Umbilical cord (tissue), 2 donors: ENCODE data around the gene AOPEP. TPM values are rescaled to one million over a fixed set of nuclear protein-coding genes. Genes with fewer than 3 reads are reported as not detected.

Experiments
- DNase-seq: peaks from one replicate; pipeline ENCODE4 v3.0.0-alpha.2; 2015; ENCODE audit warnings: low spot score
- total RNA-seq: library from RNA; depleted of rRNA; stranded (reverse); fragments of >200 nt; gene quantifications from one replicate; pipeline ENCODE4 v1.2.3, GENCODE V29; 2014; ENCODE audit warnings: low replicate concordance; ENCODE audit not compliant: insufficient read depth

The AOPEP gene
- total RNA-seq, 1 donor from 2014 or later = 297 TPM

- DNase-seq = no peak
These were observed 384.5 kb downstream of the AOPEP start for GRCh38 chr9:95110921-95111525.

- DNase-seq = no peak
These were observed 385.2 kb downstream of the AOPEP start for GRCh38 chr9:95111716-95112115.

- no peak for DNase-seq
These were observed 386.2 kb downstream of the AOPEP start for GRCh38 chr9:95112436-95113280.

- DNase-seq = no peak
These were observed 388.6 kb downstream of the AOPEP start for GRCh38 chr9:95115104-95115503.

- no peak for DNase-seq
These were observed 389.7 kb downstream of the AOPEP start for GRCh38 chr9:95116002-95116807.

- DNase-seq = no peak
These were observed 390.3 kb downstream of the AOPEP start for GRCh38 chr9:95116808-95117204.

GRCh38 chr9:95118596-95118995, 392.1 kb downstream of the AOPEP start:
- no peak for DNase-seq

- DNase-seq = no peak
These were observed 394.4 kb downstream of the AOPEP start for GRCh38 chr9:95120781-95121370.

- peak; percentile 62 for DNase-seq
These were observed 398.3 kb downstream of the AOPEP start for GRCh38 chr9:95124582-95125367.

GRCh38 chr9:95125652-95126051, 399.2 kb downstream of the AOPEP start:
- peak; percentile 45 for DNase-seq

- no peak for DNase-seq
These were observed 400.2 kb downstream of the AOPEP start for GRCh38 chr9:95126739-95127138.

- DNase-seq = peak; percentile 90
These were observed 401.0 kb downstream of the AOPEP start for GRCh38 chr9:95127249-95128176.

GRCh38 chr9:95128177-95128524, 401.7 kb downstream of the AOPEP start:
- no peak for DNase-seq

- no peak for DNase-seq
These were observed 403.2 kb downstream of the AOPEP start for GRCh38 chr9:95129476-95130291.

GRCh38 chr9:95130484-95130883, 404.0 kb downstream of the AOPEP start:
- DNase-seq = no peak

- peak; percentile 85 for DNase-seq
These were observed 404.8 kb downstream of the AOPEP start for GRCh38 chr9:95131023-95131943.

GRCh38 chr9:95132366-95133324, 406.1 kb downstream of the AOPEP start:
- peak; percentile 84 for DNase-seq
